HEK293 (cell line): ENCODE measurements around the gene PAK6.

Experiments
- CTCF ChIA-PET: fragments of 350-600 bp; formaldehyde crosslinking; extraction: SDS; loops from one replicate; lab custom pipeline; 2021; ENCODE audit warnings: antibody characterized with exemption; lab: Yijun Ruan, JAX
- POLR2A ChIA-PET: fragments of 300-600 bp; formaldehyde crosslinking; extraction: SDS; loops from one replicate; lab custom pipeline; 2020; ENCODE audit warnings: antibody characterized with exemption, inconsistent platforms; lab: Yijun Ruan, JAX
- H3K27ac ChIP-seq: fragments of 200-500 bp; sonication (Bioruptor generic); 2 replicates; pipeline ENCODE4 v1.5.1; 2014; ENCODE audit warnings: low read depth, low read length, control low read depth, inconsistent platforms; ENCODE audit errors: extremely low read depth
- H3K36me3 ChIP-seq, 2 experiments: fragments of 200-500 bp in 1 of 2; sonication (Bioruptor generic) in 1 of 2; 1 replicate in 1 of 2; 2 replicates in 1 of 2; pipeline ENCODE4 v1.5.1; 2014 to 2017; ENCODE audit warnings: inconsistent platforms in 2 of 2, low read length in 2 of 2; ENCODE audit not compliant: control insufficient read depth in 2 of 2, insufficient read depth in 1 of 2
- H3K4me1 ChIP-seq: fragments of 200-500 bp; sonication (Bioruptor generic); 2 replicates; pipeline ENCODE4 v1.5.1; 2014; ENCODE audit warnings: mild to moderate bottlenecking, low read length, inconsistent platforms; ENCODE audit not compliant: control insufficient read depth, insufficient read depth
- H3K4me3 ChIP-seq: 2 replicates; pipeline ENCODE4 v1.5.1; 2011; ENCODE audit warnings: low read depth, mild to moderate bottlenecking, control low read depth, low read length, moderate library complexity
- H3K9me3 ChIP-seq: fragments of 200-500 bp; sonication (Bioruptor generic); 2 replicates; pipeline ENCODE4 v1.5.1; 2014; ENCODE audit warnings: low read depth, low read length, inconsistent platforms; ENCODE audit not compliant: control insufficient read depth, insufficient read depth
- FEZF1 ChIP-seq: fragments of 450-650 bp; formaldehyde crosslinking; IDR thresholded peaks from 2 replicates; pipeline ENCODE4 v1.5.1; 2016; ENCODE audit warnings: missing biosample characterization, missing genetic modification characterization
- GLI2 ChIP-seq: fragments of 450-650 bp; formaldehyde crosslinking; IDR thresholded peaks from 2 replicates; pipeline ENCODE4; 2017; ENCODE audit warnings: missing biosample characterization, missing genetic modification characterization, low read depth, borderline replicate concordance
- KLF16 ChIP-seq: fragments of 450-650 bp; formaldehyde crosslinking; IDR thresholded peaks from 2 replicates; pipeline ENCODE4 v1.5.1; 2017; ENCODE audit warnings: missing biosample characterization, missing genetic modification characterization
- REST ChIP-seq: fragments of 450-650 bp; formaldehyde crosslinking; IDR thresholded peaks from 2 replicates; pipeline ENCODE4 v1.5.1; 2016; ENCODE audit warnings: missing biosample characterization, missing genetic modification characterization
- ZEB2 ChIP-seq: fragments of 450-650 bp; formaldehyde crosslinking; IDR thresholded peaks from 2 replicates; pipeline ENCODE4 v1.5.1; 2016; ENCODE audit warnings: missing biosample characterization, missing genetic modification characterization
- ZFP3 ChIP-seq: fragments of 450-650 bp; formaldehyde crosslinking; IDR thresholded peaks from 2 replicates; pipeline ENCODE4 v1.5.1; 2016; ENCODE audit warnings: low read depth, missing biosample characterization, missing genetic modification characterization
- ZNF146 ChIP-seq: fragments of 450-650 bp; formaldehyde crosslinking; IDR thresholded peaks from 2 replicates; pipeline ENCODE4 v1.5.1; 2016; ENCODE audit warnings: missing biosample characterization, missing genetic modification characterization
- ZNF169 ChIP-seq: fragments of 450-650 bp; formaldehyde crosslinking; IDR thresholded peaks from 2 replicates; pipeline ENCODE4 v1.5.1; 2016; ENCODE audit warnings: missing biosample characterization, missing genetic modification characterization
- ZNF19 ChIP-seq: fragments of 450-650 bp; formaldehyde crosslinking; IDR thresholded peaks from 2 replicates; pipeline ENCODE4; 2016; ENCODE audit warnings: missing biosample characterization, missing genetic modification characterization, low read depth
- ZNF221 ChIP-seq: fragments of 450-650 bp; formaldehyde crosslinking; IDR thresholded peaks from 2 replicates; pipeline ENCODE4 v1.5.1; 2017; ENCODE audit warnings: missing biosample characterization, missing genetic modification characterization, borderline replicate concordance
- ZNF423 ChIP-seq: fragments of 450-650 bp; formaldehyde crosslinking; IDR thresholded peaks from 2 replicates; pipeline ENCODE4 v1.5.1; 2016; ENCODE audit warnings: missing biosample characterization, missing genetic modification characterization
- ZNF514 ChIP-seq: fragments of 450-650 bp; formaldehyde crosslinking; IDR thresholded peaks from 2 replicates; pipeline ENCODE4 v1.5.1; 2016; ENCODE audit warnings: missing biosample characterization, missing genetic modification characterization
- ZNF561 ChIP-seq: fragments of 450-650 bp; IDR thresholded peaks from 2 replicates; pipeline ENCODE4 v1.5.1; 2018; ENCODE audit warnings: missing biosample characterization, missing genetic modification characterization, borderline replicate concordance
- ZNF580 ChIP-seq: fragments of 450-650 bp; formaldehyde crosslinking; IDR thresholded peaks from 2 replicates; pipeline ENCODE4 v1.5.1; 2016; ENCODE audit warnings: missing biosample characterization, missing genetic modification characterization
- ZNF623 ChIP-seq: fragments of 450-650 bp; formaldehyde crosslinking; IDR thresholded peaks from 2 replicates; pipeline ENCODE4 v1.5.1; 2016; ENCODE audit warnings: missing biosample characterization, missing genetic modification characterization
- ZNF677 ChIP-seq: fragments of 450-650 bp; IDR thresholded peaks from 2 replicates; pipeline ENCODE4 v1.5.0; 2018; ENCODE audit warnings: missing biosample characterization, mild to moderate bottlenecking, missing genetic modification characterization, moderate library complexity
- ZNF701 ChIP-seq: fragments of 450-650 bp; formaldehyde crosslinking; IDR thresholded peaks from 2 replicates; pipeline ENCODE4 v1.5.1; 2016; ENCODE audit warnings: missing biosample characterization, missing genetic modification characterization

The PAK6 gene

DNA sequence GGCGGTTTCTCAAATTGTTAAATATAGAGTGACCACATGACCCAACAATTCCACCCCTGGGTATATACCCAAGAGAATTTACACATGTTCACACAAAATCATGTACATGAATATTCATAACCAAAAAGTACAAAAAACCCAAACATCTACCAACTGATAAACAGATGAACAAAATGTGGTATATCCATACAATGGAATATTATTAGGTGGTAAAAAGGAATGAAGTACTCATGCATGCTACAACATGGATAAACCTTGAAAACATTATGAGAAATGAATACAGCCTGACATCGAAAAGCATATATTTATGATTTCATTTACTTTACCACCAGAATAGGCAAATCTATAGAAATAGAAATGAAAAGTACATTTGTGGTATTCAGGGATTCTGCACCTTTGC lies 61.5 kb downstream of the PAK6 start:
- POLR2A ChIA-PET = no interaction called here
- no peaks in the 10 kb centered on the region for H3K4me1 ChIP-seq
- TF ChIP-seq ZNF677 (tag by site-specific recombination) = no peak
- TF ChIP-seq ZNF19 (tag by site-specific recombination) = no peak
- peak; percentile 93 for TF ChIP-seq ZNF146
- 0 out of 2 replicates have a peak, but pooled peaks have one; percentile 32 for TF ChIP-seq ZNF580 (tag by site-specific recombination)
- TF ChIP-seq ZNF423 = no peak
- TF ChIP-seq ZFP3 = no peak
- CTCF ChIA-PET = interaction anchor here (0.7 kb wide), 1 partner anchor 83 kb away, joined by 3 read pairs; no protein-coding TSS in a partner anchor
- H3K27ac ChIP-seq = no peak overlapping the region
- no peaks in the 10 kb centered on the region for H3K9me3 ChIP-seq
- no peaks in the 10 kb centered on the region for H3K36me3 ChIP-seq
- no peak overlapping the region for H3K4me3 ChIP-seq

DNA sequence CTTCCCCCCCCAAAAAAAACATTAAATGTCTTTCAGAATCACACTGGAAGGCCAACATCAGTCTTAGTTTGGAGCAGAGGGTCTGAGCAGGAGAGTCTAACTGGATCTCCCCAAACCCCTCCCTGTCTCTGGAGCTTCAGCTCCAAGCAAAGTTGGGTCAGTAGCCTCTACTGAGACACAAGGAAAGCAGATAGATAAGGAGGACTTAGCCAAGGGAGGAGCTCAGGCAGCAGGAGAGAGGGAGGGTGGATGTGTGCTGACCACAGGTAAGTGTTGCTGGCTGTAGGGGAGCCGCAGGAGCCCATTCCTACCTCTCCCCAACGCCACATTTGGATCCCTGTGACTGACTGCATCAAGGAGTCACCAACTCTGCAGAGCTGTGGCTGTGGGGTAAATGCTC lies 61.9 kb downstream of the PAK6 start:
- no peaks in the 10 kb centered on the region for H3K4me1 ChIP-seq
- TF ChIP-seq ZNF169 (tag by site-specific recombination) (no peak), REST (tag by site-specific recombination) (no peak), ZNF623 (no peak)
- TF ChIP-seq, all 188 proteins: peak for 0
- Histone ChIP-seq H3K36me3 (no peaks in the 10 kb centered on the region), H3K27ac (no peak overlapping the region), H3K4me3 (no peak overlapping the region), H3K9me3 (no peaks in the 10 kb centered on the region)
- ChIA-PET CTCF (interaction anchor here (0.6 to 1.8 kb wide), 5 partner anchors 9 to 102 kb away, joined by 3 to 8 read pairs (median 3); no protein-coding TSS in a partner anchor), POLR2A (interaction anchor here (1.1 kb wide), 1 partner anchor 10 kb away, joined by 3 read pairs; no protein-coding TSS in a partner anchor)

- H3K27ac ChIP-seq = no peak overlapping the region
- ChIA-PET POLR2A (interaction anchor here (1.1 kb wide), 1 partner anchor 10 kb away, joined by 3 read pairs; no protein-coding TSS in a partner anchor), CTCF (interaction anchor here (0.6 to 1.8 kb wide), 6 partner anchors 8 to 27 kb away, joined by 3 to 8 read pairs (median 4); no protein-coding TSS in a partner anchor)
- TF ChIP-seq KLF16 (tag by site-specific recombination) = no peak
- no peak for TF ChIP-seq ZNF221 (tag by site-specific recombination)
- TF ChIP-seq GLI2 (tag by site-specific recombination) = no peak
- no peak for TF ChIP-seq ZNF514 (tag by site-specific recombination)
- no peak for TF ChIP-seq ZNF701 (tag by site-specific recombination)
- TF ChIP-seq ZNF677 (tag by site-specific recombination) = no peak
- no peak for TF ChIP-seq ZEB2 (tag by site-specific recombination)
- no peak for TF ChIP-seq ZNF561
- no peak for TF ChIP-seq FEZF1 (tag by site-specific recombination)
- no peak overlapping the region for H3K4me3 ChIP-seq
- no peaks in the 10 kb centered on the region for H3K4me1 ChIP-seq
- H3K9me3 ChIP-seq = no peaks in the 10 kb centered on the region
- no peaks in the 10 kb centered on the region for H3K36me3 ChIP-seq
Observed at GRCh38 chr15:40301467-40302179, 62.8 kb downstream of the PAK6 start.
